IMR-90 (cell line): Measurements from ENCODE around the gene TBC1D10B.

Experiments
- BHLHE40 ChIP-seq: fragments of 150-350 bp; IDR thresholded peaks from 2 replicates; pipeline ENCODE4 v1.6.1; 2016; ENCODE audit warnings: mild to moderate bottlenecking, low read depth, low read length
- MXI1 ChIP-seq: IDR thresholded peaks from 2 replicates; pipeline ENCODE4 v1.6.1; 2012; ENCODE audit warnings: low read depth, mild to moderate bottlenecking, low read length, moderate library complexity, borderline replicate concordance
- POLR2A ChIP-seq: IDR thresholded peaks from 2 replicates; pipeline ENCODE4 v1.6.1; 2012; ENCODE audit warnings: mild to moderate bottlenecking, low read depth, low read length
- TF ChIP-seq, protein P1 (sequence below): conservative IDR thresholded peaks from 2 replicates; pipeline ENCODE4 v1.5.1; 2012; ENCODE audit warnings: mild to moderate bottlenecking, low read depth, low read length, improper control_type of control experiment

DNA sequence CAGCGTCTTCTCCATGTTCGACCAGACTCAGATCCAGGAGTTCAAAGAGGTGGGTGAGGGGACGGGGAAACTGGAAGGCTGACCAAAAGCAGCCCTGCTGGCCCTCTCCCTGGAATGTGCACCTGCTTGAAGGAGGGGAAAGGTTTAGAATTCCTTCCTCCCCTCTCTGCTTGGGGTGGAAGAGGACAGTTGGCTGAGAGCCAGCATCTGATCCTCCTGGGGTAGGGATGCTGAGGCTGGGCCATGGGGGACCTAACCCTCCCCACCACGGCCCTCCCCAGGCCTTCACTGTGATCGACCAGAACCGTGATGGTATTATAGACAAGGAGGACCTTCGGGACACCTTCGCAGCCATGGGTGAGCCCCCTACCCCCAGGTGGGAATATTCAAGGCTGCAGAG, 5.6 kb upstream of the TBC1D10B start:
- no peak for TF ChIP-seq BHLHE40
- TF ChIP-seq POLR2A: no peak
- TF ChIP-seq, protein P1, sequence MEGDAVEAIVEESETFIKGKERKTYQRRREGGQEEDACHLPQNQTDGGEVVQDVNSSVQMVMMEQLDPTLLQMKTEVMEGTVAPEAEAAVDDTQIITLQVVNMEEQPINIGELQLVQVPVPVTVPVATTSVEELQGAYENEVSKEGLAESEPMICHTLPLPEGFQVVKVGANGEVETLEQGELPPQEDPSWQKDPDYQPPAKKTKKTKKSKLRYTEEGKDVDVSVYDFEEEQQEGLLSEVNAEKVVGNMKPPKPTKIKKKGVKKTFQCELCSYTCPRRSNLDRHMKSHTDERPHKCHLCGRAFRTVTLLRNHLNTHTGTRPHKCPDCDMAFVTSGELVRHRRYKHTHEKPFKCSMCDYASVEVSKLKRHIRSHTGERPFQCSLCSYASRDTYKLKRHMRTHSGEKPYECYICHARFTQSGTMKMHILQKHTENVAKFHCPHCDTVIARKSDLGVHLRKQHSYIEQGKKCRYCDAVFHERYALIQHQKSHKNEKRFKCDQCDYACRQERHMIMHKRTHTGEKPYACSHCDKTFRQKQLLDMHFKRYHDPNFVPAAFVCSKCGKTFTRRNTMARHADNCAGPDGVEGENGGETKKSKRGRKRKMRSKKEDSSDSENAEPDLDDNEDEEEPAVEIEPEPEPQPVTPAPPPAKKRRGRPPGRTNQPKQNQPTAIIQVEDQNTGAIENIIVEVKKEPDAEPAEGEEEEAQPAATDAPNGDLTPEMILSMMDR: no peak
- no peak for TF ChIP-seq MXI1
